GM21381 (cell line): ENCODE results near the gene CDKL5.
"Not testable (repeated sequence)": the region's sequence is repeated elsewhere in the genome, so short reads cannot be mapped to it uniquely, and the experiment has no call there.

Experiments
- ATAC-seq: cut with Tn5 transposase; IDR thresholded peaks from one replicate; pipeline ENCODE4 v1.9.1; 2021; ENCODE audit warnings: mild to moderate bottlenecking, moderate library complexity; ENCODE audit not compliant: unreplicated experiment

Gene CDKL5

DNA sequence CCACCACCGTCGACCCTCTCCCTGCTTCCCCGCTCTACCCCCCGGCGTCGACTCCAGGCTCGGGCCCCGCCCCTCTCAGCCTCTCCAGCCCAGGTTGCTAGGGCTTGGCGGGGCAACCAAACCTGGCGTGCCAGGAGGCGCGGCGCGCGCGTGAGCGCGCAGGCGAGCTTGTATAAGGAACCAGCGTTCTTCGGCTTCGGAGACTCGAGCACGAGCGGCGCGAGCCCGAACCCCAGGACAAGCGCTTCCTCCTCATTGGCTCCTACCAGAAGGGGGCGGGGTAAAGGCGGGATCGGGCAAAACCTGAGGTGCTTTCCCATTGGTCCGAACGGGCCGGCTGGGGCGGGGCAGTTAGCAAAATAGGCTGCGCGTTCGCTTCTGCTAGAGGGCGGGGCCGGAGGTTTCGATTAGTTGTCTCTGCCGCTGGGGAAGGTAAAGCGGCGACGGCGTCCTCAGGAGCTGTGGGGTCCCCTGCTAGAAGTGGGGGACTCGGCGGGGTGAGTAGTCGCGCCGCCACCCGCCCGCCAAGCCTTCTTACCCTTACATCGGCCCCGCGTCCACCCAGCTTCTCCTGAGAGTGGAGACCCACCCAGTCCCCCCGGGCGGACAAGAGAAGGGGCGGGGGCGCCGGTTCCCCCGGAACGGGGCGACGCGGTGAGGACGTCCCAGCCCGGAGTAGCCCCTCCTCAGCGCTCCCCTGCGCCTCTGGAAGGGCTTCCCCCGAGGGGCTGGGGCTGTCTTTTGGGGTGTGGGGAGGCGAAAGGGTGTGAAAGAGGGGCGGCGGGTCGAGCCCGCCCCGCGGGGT, at the start of gene CDKL5:
Gene CDKL5 (plus strand): TSS at position 410 of the 805 bp plus-strand sequence. CDS start 81,489 bp downstream, outside the sequence.
- peak; percentile 92 for ATAC-seq

DNA sequence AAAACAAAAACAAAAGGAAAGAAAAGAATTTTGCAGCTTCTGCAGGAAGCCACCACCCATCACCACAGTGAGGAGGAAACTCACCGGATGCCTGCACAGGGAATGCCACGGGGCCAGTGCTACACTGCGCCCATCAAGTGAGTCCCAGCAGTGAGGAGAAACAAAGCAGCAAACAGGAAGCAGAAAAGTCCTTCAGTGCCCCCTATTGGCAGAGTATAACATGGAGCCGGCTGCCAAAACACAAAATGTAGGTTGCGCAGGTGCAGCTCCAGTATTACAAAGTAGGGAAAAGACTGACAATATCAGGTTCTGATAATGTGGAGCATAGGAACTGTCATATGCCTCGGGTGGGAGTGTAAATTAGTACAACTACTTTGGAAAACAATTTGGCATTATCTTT, 47.6 kb upstream of the CDKL5 start:
- no peak for ATAC-seq

DNA sequence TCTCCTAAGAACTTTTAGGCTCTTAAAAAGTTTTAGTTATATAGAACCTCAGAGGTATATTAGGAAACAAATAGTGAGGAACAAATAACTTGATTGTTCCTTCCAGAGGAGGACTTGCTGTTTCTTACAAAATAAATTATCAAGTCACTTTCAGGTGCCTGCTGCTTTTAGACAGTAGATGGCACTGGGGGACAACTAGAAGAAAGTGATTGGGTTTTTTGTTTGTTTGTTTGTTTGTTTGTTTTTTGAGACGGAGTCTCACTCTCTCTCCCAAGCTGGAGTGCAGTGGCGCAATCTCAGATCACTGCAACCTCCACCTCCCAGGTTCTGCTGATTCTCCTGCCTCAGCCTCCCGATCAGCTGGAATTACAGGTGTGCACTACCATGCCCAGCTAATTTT, 35.4 kb upstream of the CDKL5 start:
- no peak for ATAC-seq

DNA sequence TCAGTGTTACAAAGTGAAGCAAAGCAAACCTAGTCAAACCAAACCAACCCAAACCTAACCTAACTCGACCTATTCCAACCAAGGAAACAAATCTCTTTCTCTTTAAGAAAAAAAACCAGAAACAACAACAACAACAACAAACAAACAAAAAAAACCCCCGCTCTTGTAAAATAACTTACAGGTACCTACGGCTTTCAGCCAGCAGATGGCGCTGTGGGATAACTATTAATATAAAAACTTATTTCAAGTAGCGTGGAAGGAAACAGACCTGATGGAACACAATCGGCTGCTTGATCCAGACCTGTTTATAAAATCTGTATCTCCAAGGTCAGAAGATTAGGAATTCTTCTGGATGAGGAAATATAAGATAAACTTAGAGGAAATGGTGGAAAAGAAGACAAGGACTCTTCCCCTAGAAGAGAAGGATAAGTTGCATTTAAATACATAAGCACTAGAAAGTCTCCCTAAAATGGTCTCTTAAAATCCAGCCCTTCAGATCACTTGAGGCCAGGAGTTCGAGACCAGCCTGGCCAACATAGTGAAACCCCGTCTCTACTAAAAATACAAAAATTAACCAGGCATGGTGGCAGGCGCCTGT, 34.4 kb upstream of the CDKL5 start:
- no peak for ATAC-seq

DNA sequence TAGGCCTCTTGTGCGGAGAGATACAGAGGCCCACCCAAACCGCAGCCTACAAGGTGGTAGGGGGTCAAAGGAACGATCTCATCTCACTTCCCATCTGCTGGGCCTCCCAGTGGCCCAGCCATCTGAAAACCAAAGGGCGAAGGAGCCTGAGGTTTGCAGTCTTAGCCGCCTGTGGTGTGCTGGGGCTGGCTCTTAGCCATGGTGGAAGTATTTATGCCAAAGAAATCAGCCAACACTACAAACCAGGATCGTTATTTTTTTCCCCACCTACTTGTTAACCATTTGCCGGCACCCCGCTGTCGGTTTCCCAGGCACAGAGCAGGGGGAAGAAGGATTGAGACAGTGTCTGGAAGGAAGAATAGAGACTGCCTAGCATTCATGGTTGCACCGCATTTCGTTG, 30.9 kb upstream of the CDKL5 start:
- no peak for ATAC-seq

DNA sequence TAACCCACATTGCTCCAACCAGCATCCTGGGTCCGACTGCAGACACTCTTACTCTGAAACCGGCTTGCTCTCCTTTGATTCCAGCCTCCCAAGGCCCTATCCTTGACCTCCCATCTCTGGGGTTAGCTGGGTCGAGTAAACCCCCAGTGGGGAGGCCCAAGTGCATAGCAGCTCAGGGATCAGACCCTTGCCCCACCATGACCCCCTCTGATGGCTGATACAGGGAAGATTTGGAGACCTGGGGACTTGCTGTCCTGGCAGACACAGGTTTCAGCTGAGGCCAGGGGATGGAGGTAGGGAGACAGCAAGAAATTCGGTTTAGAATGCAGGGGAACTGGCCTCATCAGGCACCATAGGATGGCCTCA, 23.6 kb upstream of the CDKL5 start:
- no peak for ATAC-seq

DNA sequence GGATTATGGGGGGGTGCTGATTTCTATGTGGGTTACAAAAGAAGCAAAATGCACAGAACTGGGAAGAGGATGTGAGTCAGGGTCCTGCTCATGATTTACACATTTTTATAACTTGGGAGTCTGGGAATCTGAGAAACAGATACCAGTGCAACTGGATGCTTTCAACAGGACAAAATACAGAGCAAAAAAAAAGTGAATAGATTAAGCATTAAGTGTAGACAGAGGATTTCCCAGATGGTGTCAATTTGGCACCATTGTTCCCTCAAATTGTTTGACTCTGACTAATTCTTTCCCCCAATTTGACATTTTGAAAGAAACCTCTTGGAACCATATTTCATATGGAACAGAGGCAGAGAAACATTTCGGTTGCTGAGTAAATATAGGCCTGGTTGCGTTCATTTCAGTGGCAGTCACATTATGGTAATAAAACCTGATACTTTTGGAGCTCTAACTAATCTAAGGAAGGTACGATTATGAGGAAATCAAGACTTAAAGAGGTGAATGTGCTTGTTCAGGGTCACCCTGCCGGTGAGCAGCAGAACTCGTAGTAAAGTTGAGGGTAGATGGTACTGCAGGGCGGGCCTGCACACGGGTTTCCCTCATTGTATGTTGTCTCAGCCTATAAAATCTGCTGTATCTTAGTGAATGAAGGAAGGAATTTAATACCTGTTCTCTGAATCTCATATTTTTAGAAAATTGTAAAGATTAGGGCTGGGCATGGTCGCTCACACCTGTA, 18.7 kb upstream of the CDKL5 start:
- ATAC-seq = no peak

DNA sequence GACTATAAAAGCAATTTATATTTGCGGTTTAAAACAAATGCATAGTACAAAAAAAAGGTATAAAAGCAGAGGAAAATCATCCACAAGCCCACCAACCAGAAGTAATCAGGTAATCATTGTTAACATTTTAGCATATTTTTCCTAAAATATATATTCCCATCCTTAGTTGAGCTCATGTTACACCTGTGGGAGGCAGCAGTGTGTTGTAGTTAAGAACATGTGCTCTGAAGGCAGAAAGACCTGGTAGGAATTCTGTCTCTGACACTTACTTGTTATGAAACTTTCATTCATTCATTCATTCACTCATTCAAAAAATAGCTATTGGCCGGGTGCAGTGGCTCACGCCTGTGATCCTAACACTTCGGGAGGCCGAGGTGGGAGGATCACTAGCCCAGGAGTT, 15.4 kb upstream of the CDKL5 start:
- ATAC-seq = no peak

DNA sequence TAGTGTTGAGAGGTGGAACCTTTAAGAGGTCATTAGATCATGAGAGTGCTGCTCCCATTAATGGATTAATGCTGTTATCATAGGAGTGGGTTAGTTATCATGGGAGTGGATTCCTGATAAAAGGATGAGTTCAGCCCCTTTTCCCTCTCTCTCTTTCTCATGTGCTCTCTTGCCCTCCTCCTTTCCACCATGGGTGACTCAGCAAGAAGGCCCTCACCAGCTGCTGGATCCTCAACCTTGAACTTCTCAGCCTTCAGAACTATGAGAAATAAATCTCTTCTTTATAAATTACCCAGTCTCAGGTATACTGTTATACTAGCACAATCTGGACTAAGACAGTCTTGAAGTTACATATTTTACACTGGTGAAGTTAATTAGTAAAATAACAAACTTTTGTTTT, 10.0 kb upstream of the CDKL5 start:
- ATAC-seq = no peak

DNA sequence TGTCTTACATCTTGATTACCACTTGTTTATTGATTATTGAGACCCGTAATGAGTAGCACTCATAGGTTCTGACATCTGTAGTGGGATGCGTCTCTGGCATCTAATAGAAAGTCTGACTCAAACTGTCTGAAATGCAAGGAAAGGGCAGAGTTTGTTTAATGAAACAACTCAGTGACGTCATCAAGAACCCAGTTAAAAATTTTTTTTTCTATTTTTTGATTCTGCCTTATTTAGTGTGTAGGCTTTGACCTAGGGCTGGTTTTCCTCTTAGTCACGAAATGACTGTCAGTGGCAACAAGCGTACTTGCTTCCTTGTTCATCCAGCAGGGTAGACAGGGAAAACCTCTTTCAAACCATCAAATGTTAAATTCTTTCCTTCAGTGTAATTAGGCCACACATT, 3.1 kb upstream of the CDKL5 start:
- ATAC-seq = no peak

DNA sequence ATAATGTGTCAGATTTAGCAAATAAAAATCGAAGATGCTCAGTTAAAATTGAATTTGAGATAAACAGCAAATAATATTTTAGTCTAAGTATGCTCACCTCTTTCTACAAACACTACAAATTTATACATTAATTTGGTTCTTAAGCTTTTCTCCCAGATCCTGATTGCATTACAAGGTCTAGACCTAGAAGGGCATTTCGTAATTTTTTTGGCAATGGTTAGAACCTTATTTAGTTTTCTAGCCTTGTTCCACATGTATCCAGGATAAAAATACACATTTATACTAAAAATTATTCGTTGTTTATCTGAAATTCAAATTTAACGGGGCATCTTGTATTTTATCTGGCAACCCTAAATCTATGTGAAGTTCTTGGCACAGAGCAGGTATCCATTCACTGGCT, 2.5 kb upstream of the CDKL5 start:
- no peak for ATAC-seq

DNA sequence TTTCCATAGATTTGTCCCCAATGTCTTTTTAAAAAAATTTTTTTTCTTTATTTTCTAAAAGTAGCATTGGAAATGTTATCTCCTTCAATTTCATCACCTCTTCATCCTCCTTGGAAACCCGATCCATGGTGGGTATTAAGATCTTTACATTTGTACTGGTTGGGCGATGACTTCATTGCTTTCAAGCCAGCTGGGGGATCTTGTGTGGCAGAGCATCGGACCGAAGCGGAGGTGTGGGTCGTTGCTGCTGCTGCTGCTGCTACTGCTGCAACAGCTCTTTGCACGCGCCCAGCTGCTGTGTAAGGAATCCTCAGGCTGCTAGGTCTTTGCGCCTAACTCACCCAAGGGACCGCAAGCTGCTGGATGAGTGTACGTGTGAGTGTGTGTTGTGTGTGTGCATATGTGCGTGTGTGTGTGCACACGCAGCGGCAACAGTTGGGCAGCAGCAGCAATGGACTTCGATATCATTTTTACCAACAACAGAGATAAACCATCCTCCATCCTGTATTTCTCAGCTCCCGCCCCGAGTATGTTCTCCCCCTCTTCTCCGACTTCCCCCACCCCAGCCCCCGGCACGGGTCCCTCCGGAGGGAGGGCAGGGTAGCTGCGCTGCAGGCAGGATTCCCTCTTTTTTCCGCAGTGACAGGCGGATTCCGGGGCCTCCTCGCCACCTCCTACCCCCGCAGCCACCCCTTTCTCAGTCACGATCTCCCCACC, 768 bp upstream of the CDKL5 start:
- ATAC-seq = no peak

DNA sequence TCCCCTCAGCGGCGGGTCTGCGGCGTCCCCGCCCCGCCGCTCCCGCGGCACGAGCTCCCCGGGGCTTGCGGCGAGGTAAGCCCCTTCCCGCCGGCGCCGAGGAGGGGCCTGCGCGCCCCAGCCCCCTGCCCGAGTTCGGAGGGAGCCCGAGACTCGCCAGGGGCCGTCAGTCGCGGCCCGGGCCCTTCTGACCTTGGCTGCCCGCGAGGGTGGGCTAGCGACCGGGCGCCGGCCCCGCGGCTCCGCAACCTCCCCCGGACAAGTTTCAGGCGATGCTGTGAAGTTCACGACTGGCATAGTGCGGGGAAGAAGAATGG, 554 bp downstream of the CDKL5 start:
- ATAC-seq = no peak

DNA sequence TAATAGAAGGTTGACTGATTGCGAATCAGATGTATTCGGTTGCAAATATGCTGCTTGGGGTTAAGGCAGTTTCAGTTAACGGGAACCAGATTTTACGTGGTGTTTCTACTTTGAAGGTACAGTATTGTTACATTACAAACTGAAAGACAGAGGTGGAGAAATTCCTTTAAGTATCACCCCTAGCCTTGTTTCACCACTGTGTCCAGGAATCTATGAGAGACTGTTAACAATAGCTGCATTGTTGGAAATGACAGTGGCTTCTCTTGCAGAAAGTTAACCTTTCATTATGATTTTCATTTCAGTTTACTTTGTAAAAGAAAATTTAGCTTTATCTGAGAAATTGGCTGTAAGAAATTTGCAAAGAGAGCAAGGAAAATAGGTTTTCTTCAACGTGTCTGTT, 2.6 kb downstream of the CDKL5 start:
- ATAC-seq = no peak

DNA sequence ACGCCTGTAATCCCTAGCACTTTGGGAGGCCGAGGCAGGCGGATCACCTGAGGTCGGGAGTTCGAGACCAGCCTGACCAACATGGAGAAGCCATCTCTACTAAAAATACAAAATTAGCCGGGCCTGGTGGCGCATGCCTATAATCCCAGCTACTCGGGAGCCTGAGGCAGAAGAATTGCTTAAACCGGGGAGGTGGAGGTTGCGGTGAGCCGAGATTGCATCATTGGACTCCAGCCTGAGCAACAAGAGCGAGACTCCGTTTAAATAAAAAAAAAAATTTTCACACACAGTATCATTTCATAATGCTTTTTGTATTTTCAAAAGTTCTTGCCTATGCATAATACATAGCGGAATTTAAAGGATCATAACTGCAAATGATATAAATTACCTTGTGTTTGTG, 7.9 kb downstream of the CDKL5 start:
- not testable (repeated sequence) for ATAC-seq

DNA sequence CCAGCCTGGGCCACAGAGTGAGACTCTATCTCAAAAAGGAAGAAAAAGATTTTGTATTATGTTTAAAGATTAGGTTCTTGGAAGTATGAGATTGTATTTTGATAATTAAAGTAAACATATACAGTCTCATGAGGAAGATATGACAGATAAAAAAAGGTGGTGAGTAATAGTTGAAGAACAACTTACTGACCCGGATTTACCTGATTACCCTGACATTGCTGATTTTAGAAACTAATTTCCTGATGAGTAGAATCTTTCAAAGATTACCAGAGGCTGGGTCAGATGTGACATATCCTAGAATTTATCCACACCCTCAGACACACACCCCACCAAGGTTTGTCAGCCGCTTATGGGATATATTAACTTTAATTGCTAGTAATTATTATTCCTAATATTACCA, 9.5 kb downstream of the CDKL5 start:
- no peak for ATAC-seq

DNA sequence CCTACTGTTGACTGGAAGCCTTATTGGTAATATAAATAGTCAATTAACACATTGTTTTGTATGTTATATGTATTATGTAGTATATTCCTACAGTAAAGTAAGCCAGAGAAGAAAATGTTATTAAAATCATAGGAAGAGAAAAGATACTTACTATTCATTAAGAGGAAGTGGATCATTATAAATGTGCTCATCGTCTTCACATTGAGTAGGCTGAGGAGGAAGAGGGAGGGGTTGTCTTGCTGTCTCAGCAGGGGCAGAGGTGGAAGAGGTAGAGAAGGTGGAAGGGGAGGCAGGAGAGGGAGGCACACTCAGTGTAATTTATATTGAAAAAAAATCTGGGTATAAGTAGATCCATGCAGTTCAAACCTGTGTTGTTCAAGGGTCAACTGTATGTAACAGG, 10.6 kb downstream of the CDKL5 start:
- ATAC-seq = no peak

DNA sequence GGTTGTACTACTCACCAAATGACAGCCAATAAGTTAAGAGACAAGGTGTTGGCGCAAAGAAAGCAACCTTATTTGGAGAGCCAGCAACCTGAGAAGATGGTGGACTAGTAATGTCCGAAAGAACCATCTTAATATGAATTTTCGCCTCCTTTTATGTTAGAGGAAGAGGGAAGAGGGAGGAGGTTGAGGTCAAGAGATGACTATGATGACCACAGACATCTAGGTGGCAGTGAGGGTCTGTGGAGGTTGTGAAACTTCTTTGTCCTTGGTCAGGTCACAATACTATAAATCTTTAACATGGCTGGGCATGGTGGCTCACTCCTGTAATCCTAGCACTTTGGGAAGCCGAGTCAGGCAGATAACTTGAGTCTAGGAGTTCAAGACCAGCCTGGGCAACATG, 15.4 kb downstream of the CDKL5 start:
- ATAC-seq = no peak

DNA sequence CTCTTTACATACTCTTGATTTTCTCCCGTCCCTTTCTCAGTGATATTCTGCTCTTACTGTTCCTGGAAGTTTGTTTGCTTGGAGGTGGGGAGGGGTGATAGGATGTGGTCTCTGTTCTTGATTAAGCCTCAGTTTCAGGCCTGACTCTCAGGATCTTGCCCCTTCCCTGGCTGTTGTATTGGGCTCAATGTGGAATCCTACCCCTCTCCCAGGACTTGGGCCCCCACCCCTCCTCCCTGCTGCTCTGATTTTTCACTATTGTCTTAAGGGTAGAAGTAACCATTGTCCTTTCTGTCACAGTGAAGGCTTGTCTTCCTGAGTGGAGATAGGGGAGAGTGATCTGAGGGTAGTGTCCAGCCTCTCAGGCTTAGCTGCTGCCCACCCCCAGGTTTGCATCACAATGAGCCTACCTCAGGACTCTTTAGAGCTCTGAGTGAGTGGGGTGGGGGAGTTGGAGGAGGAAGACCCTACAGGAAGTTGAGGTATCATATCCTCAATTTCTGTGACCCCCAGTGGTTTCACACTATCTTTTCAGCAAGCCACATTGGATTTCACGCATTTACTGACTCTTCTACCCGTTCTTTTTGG, 16.5 kb downstream of the CDKL5 start:
- ATAC-seq = no peak

DNA sequence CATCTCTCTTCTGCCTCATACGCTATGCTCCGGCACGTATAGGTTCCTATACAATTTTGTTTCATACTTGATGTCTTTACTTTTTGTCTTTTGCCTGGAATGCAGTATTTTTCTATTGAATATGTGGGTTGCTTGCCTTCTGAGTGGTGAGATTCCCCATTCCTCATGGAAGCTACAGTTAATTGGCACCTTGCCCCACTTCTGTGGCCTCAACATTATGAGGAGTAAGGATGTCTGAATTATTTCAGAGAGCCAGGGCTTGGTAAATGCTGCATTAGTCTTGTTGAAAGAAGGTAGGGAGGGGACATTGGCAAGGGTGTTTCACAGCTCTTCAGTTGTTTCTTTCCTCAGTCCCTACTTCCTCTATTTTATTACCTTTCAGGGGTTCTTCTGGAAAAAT, 23.0 kb downstream of the CDKL5 start:
- no peak for ATAC-seq

DNA sequence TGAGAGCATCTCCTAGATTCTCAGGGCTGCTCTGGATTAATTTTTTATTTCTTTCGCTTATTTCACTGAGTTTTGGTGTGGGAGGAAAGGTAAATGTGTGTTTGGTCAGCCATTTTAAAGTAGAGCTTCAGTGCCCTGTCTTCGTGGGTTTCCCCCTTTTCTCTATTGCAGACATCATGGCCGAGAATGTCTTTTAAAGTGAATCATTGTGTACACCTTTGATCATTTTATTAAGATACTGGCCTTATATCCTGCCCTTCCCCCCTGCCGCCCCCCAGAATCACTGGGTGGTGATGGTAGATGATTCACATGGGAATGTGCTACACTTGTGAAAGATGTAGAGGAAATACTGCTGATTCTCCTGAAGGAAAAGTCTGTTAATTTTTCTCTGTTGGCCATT, 23.8 kb downstream of the CDKL5 start:
- ATAC-seq = no peak
